Transverse colon (tissue), 4 donors: ENCODE measurements around the gene KCNJ11. TPM values are rescaled to one million over a fixed set of nuclear protein-coding genes. Genes with fewer than 3 reads are reported as not detected.

Experiments
- DNase-seq: peaks from one replicate; pipeline ENCODE4 v3.0.0-alpha.2; 2019
- H3K27ac ChIP-seq, 4 donors: fragments of 200-600 bp; sonication (generic); 2 replicates each; pipeline ENCODE4 v1.5.1; 2016 to 2018; ENCODE audit warnings: inconsistent platforms in 4 of 4
- H3K27me3 ChIP-seq: fragments of 200-600 bp; sonication (generic); 2 replicates; pipeline ENCODE4 v1.5.1; 2017; ENCODE audit warnings: inconsistent platforms
- H3K36me3 ChIP-seq, 4 donors: fragments of 200-600 bp; sonication (generic); 2 replicates each; pipeline ENCODE4 v1.5.1; 2017 to 2019; ENCODE audit warnings: inconsistent platforms in 4 of 4
- H3K4me1 ChIP-seq, 4 donors: fragments of 200-600 bp; sonication (generic); 2 replicates each; pipeline ENCODE4 v1.5.1; 2017 to 2020; ENCODE audit warnings: inconsistent platforms in 4 of 4
- H3K4me3 ChIP-seq, 4 donors: fragments of 200-600 bp; sonication (generic); 1 replicate in 1 of 4; 2 replicates in 3 of 4; pipeline versions ENCODE4 v1.5.1 to v1.6.1; 2017 to 2019; ENCODE audit warnings: inconsistent platforms in 4 of 4
- H3K9me3 ChIP-seq, 2 donors: fragments of 200-600 bp; sonication (generic); 2 replicates each; pipeline ENCODE4 v1.5.1; 2017 to 2019; ENCODE audit warnings: inconsistent platforms in 2 of 2
- EP300 ChIP-seq: sonication (generic); formaldehyde crosslinking; IDR thresholded peaks from one replicate; pipeline ENCODE4 v1.6.1; 2017; ENCODE audit warnings: antibody characterized with exemption, low read depth
- POLR2A ChIP-seq: fragments of 450-650 bp; IDR thresholded peaks from one replicate; pipeline ENCODE4 v1.6.1; 2016; ENCODE audit warnings: antibody characterized with exemption, mild to moderate bottlenecking, moderate library complexity
- POLR2AphosphoS5 ChIP-seq, 3 donors: sonication (generic); formaldehyde crosslinking; IDR thresholded peaks; one replicate each; pipeline ENCODE4 v1.6.1; 2016; ENCODE audit warnings: antibody characterized with exemption in 3 of 3
- WGBS, 2 donors: methylation state at CpG; one replicate each; pipeline ENCODE4 v1.1.5; 2018; ENCODE audit warnings: low coverage in 1 of 2; 5-methylcytosine and 5-hydroxymethylcytosine counted together
- in situ Hi-C, 4 donors: fragments of 200-750 bp; cut with MboI; loops; one replicate each; pipeline versions ENCODE4 v1.15.0 to v1.15.1; 2017; ENCODE audit warnings: low sequenced_read_pairs in 3 of 4, low pct_ligation_motif_present in 1 of 4, low pct_unique_long_range_greater_than_20kb in 1 of 4
- intact Hi-C: fragments of 100-400 bp; cut with DNase I; formaldehyde crosslinking; loops from one replicate; pipeline ENCODE4 v1.15.1; 2023; ENCODE audit warnings: low total_unique reads
- total RNA-seq, 4 donors: library from RNA; depleted of rRNA; stranded (reverse); fragments of >200 nt; gene quantifications; one replicate each; pipeline ENCODE4 v1.1.0, GENCODE V29; 2016
- TF ChIP-seq, protein P1 (sequence below), 5 experiments: fragments of 200-600 bp in 3 of 5; fragments of 450-650 bp in 2 of 5; sonication (generic) in 3 of 5; IDR thresholded peaks; 1 replicate in 2 of 5; 2 replicates in 3 of 5; pipeline ENCODE4 v1.5.1; 2016 to 2017; ENCODE audit warnings: antibody characterized with exemption in 5 of 5, inconsistent platforms in 3 of 5, mild to moderate bottlenecking in 2 of 5, moderate library complexity in 1 of 5

KCNJ11 gene
- total RNA-seq, 4 donors from 2014 or later = 1.3 to 135 (median 3.5) TPM; not detected in 1

DNA sequence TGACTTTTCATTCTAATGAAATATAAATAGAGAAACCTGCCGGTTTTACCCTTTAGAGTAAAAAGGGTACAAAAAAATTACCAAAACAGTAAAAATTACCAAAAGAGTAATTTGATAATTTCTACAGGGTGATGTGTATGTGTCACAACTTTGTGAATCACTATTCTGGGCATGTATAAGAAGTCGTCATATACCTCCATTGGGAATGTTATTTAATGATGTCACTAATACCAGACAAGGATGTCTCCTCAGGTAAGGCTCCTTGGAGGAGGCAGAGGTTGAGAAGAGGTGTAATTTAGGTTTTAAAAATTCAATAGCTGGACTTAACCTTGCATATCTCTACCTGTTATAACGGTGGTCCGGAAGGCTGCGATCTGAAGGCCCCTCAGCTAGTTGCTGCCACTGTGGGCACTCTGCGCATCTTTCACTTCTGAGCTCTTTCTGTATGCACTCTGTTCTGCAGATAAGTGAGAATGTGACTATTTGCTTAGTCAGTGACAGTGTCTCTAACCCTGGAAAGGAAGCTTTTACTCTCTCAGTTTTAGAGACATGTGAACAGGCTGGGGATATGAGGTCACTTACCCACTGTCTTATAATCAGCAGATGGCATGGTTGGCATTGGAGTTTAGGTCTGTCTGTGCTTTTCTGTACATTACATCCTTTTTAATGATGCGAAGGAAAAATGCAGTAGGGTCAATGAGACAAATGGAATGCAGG lies 37.8 kb downstream of the KCNJ11 start:
- TF ChIP-seq POLR2A = no peak
- TF ChIP-seq, protein P1, sequence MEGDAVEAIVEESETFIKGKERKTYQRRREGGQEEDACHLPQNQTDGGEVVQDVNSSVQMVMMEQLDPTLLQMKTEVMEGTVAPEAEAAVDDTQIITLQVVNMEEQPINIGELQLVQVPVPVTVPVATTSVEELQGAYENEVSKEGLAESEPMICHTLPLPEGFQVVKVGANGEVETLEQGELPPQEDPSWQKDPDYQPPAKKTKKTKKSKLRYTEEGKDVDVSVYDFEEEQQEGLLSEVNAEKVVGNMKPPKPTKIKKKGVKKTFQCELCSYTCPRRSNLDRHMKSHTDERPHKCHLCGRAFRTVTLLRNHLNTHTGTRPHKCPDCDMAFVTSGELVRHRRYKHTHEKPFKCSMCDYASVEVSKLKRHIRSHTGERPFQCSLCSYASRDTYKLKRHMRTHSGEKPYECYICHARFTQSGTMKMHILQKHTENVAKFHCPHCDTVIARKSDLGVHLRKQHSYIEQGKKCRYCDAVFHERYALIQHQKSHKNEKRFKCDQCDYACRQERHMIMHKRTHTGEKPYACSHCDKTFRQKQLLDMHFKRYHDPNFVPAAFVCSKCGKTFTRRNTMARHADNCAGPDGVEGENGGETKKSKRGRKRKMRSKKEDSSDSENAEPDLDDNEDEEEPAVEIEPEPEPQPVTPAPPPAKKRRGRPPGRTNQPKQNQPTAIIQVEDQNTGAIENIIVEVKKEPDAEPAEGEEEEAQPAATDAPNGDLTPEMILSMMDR (IDR thresholded peaks at IDR 0.05) = no peak
- TF ChIP-seq EP300 = no peak
- no peak for TF ChIP-seq POLR2AphosphoS5 (IDR thresholded peaks at IDR 0.05)
- DNase-seq = no peak
- in situ Hi-C loops (no loop called here), intact Hi-C loops (no loop called here)
- WGBS, 2 donors = 86 to 91% methylated on average over 7 of the region's 7 CpGs
- Histone ChIP-seq H3K4me1 (peaks cover 0 to 19% (median 10%) of the 10 kb centered on the region in 4 donors), H3K4me3 (no peak overlapping the region), H3K27ac (no peak overlapping the region), H3K9me3 (no peaks in the 10 kb centered on the region), H3K27me3 (no peaks in the 10 kb centered on the region), H3K36me3 (no peaks in the 10 kb centered on the region)

DNA sequence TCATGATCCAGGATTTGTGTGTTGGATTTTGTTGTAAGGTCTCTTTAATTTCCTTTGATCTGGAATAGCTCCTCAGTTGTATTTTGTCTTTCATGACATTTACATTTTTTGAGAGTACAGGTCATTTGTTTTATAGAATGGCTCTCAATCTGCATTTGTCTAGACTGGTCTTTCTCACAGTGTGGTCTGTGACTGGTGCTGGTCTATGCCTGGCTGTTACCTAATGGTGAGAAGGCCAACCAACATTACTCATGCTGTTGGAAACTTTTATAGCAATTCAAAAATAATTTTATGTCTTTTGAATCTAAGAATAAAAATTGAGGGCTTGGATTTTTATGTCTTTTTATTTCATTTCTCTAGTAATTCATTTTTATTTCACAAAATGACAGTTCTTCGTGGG lies 40.8 kb downstream of the KCNJ11 start:
- peaks cover 0 to 11% (median 6%) of the 10 kb centered on the region in 4 donors for H3K4me1 ChIP-seq
- H3K36me3 ChIP-seq = no peaks in the 10 kb centered on the region
- H3K4me3 ChIP-seq = no peak overlapping the region
- no peaks in the 10 kb centered on the region for H3K9me3 ChIP-seq
- intact Hi-C loops = no loop called here
- H3K27ac ChIP-seq = no peak overlapping the region
- no peaks in the 10 kb centered on the region for H3K27me3 ChIP-seq
- 44 to 85% methylated on average over 1 of the region's 1 CpG for WGBS, 2 donors
- no peak for DNase-seq
- no peak for TF ChIP-seq POLR2A
- TF ChIP-seq EP300 = no peak
- no peak for TF ChIP-seq POLR2AphosphoS5 (IDR thresholded peaks at IDR 0.05)
- TF ChIP-seq, protein P1 (IDR thresholded peaks at IDR 0.05) = no peak
- in situ Hi-C loops = no loop called here

DNA sequence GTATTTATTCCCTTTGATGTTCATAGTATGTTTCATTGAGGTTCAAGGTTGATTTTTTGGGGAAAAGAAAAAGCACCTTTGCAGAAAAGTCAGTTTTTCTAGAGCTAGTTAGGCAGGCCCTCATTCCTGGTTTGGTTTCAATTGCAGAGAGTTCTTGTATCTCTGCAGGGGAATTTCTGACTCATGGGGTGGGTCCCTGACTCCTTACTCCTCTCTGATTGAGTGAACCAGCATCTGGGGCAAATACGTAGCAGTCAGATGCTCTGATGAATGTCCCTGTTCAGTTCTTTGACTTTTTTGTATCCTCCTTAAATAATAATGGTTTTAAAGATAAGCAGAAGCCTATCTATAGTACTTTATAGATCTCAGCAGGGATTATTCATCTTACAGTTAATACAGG lies 44.6 kb downstream of the KCNJ11 start:
- in situ Hi-C loops = no loop called here
- TF ChIP-seq EP300 = no peak
- TF ChIP-seq POLR2A = no peak
- TF ChIP-seq, protein P1 (IDR thresholded peaks at IDR 0.05) = no peak
- no peak for TF ChIP-seq POLR2AphosphoS5 (IDR thresholded peaks at IDR 0.05)
- no peaks in the 10 kb centered on the region for H3K36me3 ChIP-seq
- no peak overlapping the region for H3K27ac ChIP-seq
- no peaks in the 10 kb centered on the region for H3K27me3 ChIP-seq
- DNase-seq = no peak
- no peak overlapping the region for H3K4me3 ChIP-seq
- intact Hi-C loops = no loop called here
- 78 to 100% methylated on average over 1 of the region's 1 CpG for WGBS, 2 donors
- no peaks in the 10 kb centered on the region for H3K4me1 ChIP-seq
- H3K9me3 ChIP-seq = no peaks in the 10 kb centered on the region

DNA sequence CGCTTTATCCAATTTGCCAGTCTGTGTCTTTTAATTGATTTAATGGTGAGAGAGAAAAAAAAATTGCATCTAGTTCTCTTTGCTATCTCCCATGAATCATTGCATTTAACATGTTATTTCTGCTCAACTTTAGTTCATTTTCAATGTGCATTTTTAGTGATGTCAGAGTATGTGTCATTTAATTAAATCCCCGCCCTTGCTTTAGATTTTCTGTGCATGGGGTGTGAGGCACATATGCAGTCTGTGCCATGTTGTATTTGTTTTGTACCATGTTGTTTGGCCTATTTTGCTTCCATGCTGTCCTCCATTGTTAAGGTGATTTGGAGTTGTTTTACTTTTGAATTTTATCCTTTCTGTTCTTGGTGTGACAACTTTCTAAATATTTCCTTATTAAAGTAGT lies 45.2 kb downstream of the KCNJ11 start:
- in situ Hi-C loops (no loop called here), intact Hi-C loops (no loop called here)
- H3K4me3 ChIP-seq = no peak overlapping the region
- H3K27me3 ChIP-seq = no peaks in the 10 kb centered on the region
- H3K9me3 ChIP-seq = no peaks in the 10 kb centered on the region
- H3K36me3 ChIP-seq = no peaks in the 10 kb centered on the region
- no peak for DNase-seq
- H3K27ac ChIP-seq = no peak overlapping the region
- no peaks in the 10 kb centered on the region for H3K4me1 ChIP-seq
- TF ChIP-seq EP300 (no peak), POLR2A (no peak), POLR2AphosphoS5 (IDR thresholded peaks at IDR 0.05) (no peak)
- TF ChIP-seq, protein P1 (IDR thresholded peaks at IDR 0.05) = no peak
- WGBS, 2 donors = 95 to 97% methylated on average over 2 of the region's 2 CpGs

Other genes with a start within 250 kb of the KCNJ11 start
- 100 to 1,000 TPM in 1 of 4 donors, 10 to 100 TPM in 3; 16.1 to 225 (median 47.8) TPM for gene PIK3C2A, start 180.7 kb downstream of the KCNJ11 start, total RNA-seq
- gene NUCB2, start 111.9 kb downstream of the KCNJ11 start, total RNA-seq = 10 to 100 TPM in 2 of 4 donors, 1 to 10 TPM in 2; 5.0 to 28.9 (median 13.4) TPM
- gene NCR3LG1, start 36.9 kb downstream of the KCNJ11 start, total RNA-seq = 10 to 100 TPM in 2 of 4 donors, 1 to 10 TPM in 2; 5.2 to 11.7 (median 9.4) TPM
- gene ABCC8, start 88.2 kb upstream of the KCNJ11 start, total RNA-seq = 1 to 10 TPM in 3 of 4 donors, under 1 TPM in 1; 0.40 to 4.0 (median 3.5) TPM
- gene USH1C, start 155.8 kb upstream of the KCNJ11 start, total RNA-seq = 1,000 to 10,000 TPM in 1 of 4 donors, 100 to 1,000 TPM in 3; 110 to 1,022 (median 157) TPM
- not detected for gene OTOG, start 158.6 kb upstream of the KCNJ11 start, total RNA-seq